Pancreas (tissue), 10 donors: ENCODE measurements around the gene TOP1. TPM values are rescaled to one million over a fixed set of nuclear protein-coding genes. Genes with fewer than 3 reads are reported as not detected.

Experiments used
- ATAC-seq, 4 donors: fragments of 200-7000 bp; cut with Tn5 transposase; one replicate each; pipeline versions ENCODE4 v1.8.0 to v1.9.1; 2020; ENCODE audit warnings: mild to moderate bottlenecking in 4 of 4, moderate library complexity in 4 of 4
- DNase-seq, 6 donors: peaks; one replicate each; pipeline ENCODE4 v3.0.0-alpha.2; 2020
- FAIRE-seq: peaks from 2 replicates; lab custom pipeline; 2012; peaks lifted over from hg19 to GRCh38; lab: Jason Lieb, UNC
- H3K27ac ChIP-seq, 4 donors: fragments of 200-600 bp; sonication (generic); 1 replicate in 3 of 4; 2 replicates in 1 of 4; pipeline versions ENCODE4 v1.5.0 to v1.8.0; 2020
- H3K27me3 ChIP-seq, 4 donors: fragments of 200-600 bp; one replicate each; pipeline ENCODE4 v1.8.0; 2021
- H3K36me3 ChIP-seq, 3 donors: fragments of 200-600 bp; sonication (generic) in 1 of 3; one replicate each; pipeline versions ENCODE4 v1.5.0 to v1.8.0; 2020 to 2021
- H3K4me1 ChIP-seq, 3 donors: fragments of 200-600 bp; one replicate each; pipeline ENCODE4 v1.8.0; 2021
- H3K4me3 ChIP-seq, 4 donors: fragments of 200-600 bp; sonication (generic) in 2 of 4; one replicate each; pipeline versions ENCODE4 v1.5.0 to v1.8.0; 2020 to 2021
- H3K9me3 ChIP-seq, 4 donors: fragments of 200-600 bp; one replicate each; pipeline ENCODE4 v1.8.0; 2021
- WGBS, 2 donors: extraction: QIAGEN DNeasy Blood & Tissue Kit; methylation state at CpG; one replicate each; pipeline ENCODE4 v1.1.7; 2013; 5-methylcytosine and 5-hydroxymethylcytosine counted together
- intact Hi-C, 3 donors: fragments of 100-400 bp; cut with DNase I; formaldehyde crosslinking; loops; one replicate each; pipeline versions ENCODE4 v1.11.1 to v1.14.2; 2022
- polyA plus RNA-seq, 2 donors: library from polyadenylated mRNA; stranded (reverse); fragments of 200-250 nt; gene quantifications; one replicate each; pipeline ENCODE4 v1.2.3, GENCODE V29; 2013
- total RNA-seq, 6 donors: library from RNA; stranded (reverse); fragmentation: NEBNext Ultra II Directional in 4 of 6; extraction: Animal tissue kit (Norgen Biotek cat#: 25700) in 4 of 6; gene quantifications; one replicate each; pipeline versions ENCODE4 v1.2.1 to v1.2.4, GENCODE V29; 2021 to 2023
- TF ChIP-seq, protein P1 (sequence below), 4 donors: fragments of 200-600 bp; sonication (generic) in 3 of 4; IDR thresholded peaks; one replicate each; pipeline versions ENCODE4 v1.5.0 to v1.8.0; 2021; ENCODE audit warnings: antibody characterized with exemption in 4 of 4
- donor health status: healthy with polysubstance abuse.
- donor health status: DM: no; HTN: no; CAD: no; lungs with moderate emphysema.
- donor health status: DM: no; HTN: no; CAD: no.
- donor health status: control.
- donor health status: control.
- donor health status: Bipolar disorder and iron deficiency.
- donor health status: DM: yes; HTN: yes; CAD: no.
- donor health status: DM: no; HTN: no; CAD: no.
- donor health status: DM: no; HTN: no; CAD: no.
- donor health status: DM: yes; HTN: yes; CAD: no.

TOP1 gene
- total and polyA plus RNA-seq, 8 donors: 9.6 to 25.6 (median 16.2) TPM

DNA sequence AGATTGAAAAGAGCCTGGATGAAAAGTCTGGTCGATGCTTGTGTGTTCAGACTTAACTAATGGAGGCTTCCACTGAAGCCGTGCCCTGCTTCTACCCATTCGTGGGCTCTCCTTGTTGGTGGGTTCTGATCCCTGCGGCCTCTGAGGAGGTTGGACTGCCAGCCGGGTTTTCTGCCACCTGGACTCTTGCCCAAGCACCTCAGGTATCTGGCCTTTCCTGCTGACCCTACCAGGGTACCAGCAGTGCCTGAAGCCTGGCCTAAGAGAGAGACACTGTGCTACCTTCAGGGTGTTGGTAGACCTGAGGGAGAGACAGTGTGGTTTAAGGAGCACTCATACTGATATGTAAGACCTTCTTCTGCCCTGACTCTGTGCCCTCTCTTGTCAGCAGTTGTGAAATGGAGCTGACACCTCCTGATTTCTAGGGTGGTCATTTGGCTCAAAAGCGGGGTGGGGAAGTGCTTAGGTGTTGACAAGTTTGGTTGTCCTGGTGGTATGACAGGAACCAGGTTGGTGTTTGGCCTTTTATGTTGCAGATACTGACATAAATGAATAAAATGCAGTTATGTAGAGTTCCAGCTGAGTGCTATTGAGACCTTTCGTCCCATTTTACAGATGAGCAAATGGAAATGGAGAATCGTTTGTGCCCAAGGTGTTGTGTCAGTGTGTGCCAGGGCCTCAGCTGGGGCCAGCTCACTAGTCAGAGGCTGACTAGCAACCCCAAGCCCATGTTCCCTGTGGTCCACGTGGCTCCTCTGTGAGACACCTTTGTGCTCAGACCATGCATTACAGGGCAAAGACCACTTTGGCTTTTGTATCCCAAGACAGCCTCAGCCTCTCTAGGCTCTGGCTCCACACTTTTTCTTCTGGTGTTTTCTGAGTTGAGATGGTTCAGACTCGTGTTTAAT is 111.9 kb downstream of the TOP1 start:
- no peaks in the 10 kb centered on the region for H3K9me3 ChIP-seq
- H3K4me3 ChIP-seq: no peak overlapping the region
- ATAC-seq (no peak), DNase-seq (no peak), FAIRE-seq (no peak)
- WGBS, 2 donors: 59 to 64% methylated on average over 10 of the region's 10 CpGs
- intact Hi-C loops: no loop called here
- TF ChIP-seq, protein P1, sequence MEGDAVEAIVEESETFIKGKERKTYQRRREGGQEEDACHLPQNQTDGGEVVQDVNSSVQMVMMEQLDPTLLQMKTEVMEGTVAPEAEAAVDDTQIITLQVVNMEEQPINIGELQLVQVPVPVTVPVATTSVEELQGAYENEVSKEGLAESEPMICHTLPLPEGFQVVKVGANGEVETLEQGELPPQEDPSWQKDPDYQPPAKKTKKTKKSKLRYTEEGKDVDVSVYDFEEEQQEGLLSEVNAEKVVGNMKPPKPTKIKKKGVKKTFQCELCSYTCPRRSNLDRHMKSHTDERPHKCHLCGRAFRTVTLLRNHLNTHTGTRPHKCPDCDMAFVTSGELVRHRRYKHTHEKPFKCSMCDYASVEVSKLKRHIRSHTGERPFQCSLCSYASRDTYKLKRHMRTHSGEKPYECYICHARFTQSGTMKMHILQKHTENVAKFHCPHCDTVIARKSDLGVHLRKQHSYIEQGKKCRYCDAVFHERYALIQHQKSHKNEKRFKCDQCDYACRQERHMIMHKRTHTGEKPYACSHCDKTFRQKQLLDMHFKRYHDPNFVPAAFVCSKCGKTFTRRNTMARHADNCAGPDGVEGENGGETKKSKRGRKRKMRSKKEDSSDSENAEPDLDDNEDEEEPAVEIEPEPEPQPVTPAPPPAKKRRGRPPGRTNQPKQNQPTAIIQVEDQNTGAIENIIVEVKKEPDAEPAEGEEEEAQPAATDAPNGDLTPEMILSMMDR (IDR thresholded peaks at IDR 0.05): no peak
- no peaks in the 10 kb centered on the region for H3K36me3 ChIP-seq
- H3K27me3 ChIP-seq: no peaks in the 10 kb centered on the region
- H3K27ac ChIP-seq: no peak overlapping the region
- peaks cover 0 to 3% (median 0%) of the 10 kb centered on the region in 3 donors for H3K4me1 ChIP-seq

DNA sequence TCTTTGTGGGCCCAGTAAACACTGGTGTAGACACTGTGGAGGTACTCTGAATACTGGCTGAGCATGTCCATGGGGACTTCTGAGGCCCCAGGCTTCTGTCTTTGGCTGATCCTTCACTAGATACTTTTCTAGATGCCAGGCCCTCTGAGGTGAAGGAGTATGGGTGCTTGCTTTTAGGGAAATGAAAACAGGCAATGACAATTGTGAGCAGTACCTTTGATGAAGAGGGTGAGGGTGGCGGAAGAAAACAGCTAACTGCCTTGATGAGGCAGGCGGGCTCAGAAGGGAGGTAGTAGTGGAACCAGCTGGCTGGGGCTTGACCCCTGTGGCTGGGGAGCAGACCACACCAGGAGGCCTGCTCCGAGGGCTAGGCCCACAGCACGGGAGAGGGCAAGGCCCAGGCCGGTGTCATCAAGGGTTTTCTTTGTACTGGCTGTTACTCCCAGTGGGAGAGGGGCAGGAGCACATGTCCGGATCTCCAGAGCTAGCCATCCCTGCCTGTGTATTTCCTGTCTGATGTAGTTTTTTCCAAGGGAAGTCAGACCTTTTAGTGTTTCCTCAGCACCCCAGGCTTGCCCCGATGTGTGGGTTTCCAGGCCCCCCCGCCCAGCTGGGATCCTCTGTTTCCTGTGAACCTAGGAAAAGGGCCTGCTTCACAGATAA is 112.7 kb downstream of the TOP1 start:
- FAIRE-seq (no peak), ATAC-seq (no peak), DNase-seq (no peak)
- TF ChIP-seq, protein P1 (IDR thresholded peaks at IDR 0.05): no peak
- Histone ChIP-seq H3K36me3 (no peaks in the 10 kb centered on the region), H3K4me1 (peaks cover 0 to 3% (median 0%) of the 10 kb centered on the region in 3 donors), H3K9me3 (no peaks in the 10 kb centered on the region), H3K27ac (no peak overlapping the region), H3K27me3 (no peaks in the 10 kb centered on the region), H3K4me3 (no peak overlapping the region)
- intact Hi-C loops: no loop called here
- 78 to 80% methylated on average over 8 of the region's 8 CpGs for WGBS, 2 donors

DNA sequence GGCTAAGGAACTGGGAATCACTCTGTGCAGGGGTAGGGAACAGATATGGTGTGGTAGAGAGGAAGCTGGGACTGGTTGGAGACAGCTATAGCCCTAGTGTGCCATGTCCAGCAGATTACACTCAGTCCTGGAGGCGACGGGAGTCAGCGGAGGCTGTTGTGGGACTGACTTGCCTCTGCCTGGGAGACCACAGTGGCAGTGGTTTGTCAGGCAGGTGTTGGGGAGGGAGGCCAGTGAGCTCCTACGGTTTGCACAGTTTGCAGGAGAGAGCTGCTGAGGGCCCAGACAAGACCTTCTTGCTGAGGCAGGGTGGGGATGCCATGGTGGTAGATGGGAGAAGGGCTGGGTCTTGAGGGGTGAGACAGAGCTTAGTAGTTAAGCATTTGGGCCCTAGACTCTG is 113.6 kb downstream of the TOP1 start:
- Histone ChIP-seq H3K36me3 (no peaks in the 10 kb centered on the region), H3K27me3 (no peaks in the 10 kb centered on the region), H3K9me3 (no peaks in the 10 kb centered on the region), H3K4me1 (peaks cover 0 to 3% (median 0%) of the 10 kb centered on the region in 3 donors), H3K27ac (no peak overlapping the region), H3K4me3 (no peak overlapping the region)
- TF ChIP-seq, protein P1 (IDR thresholded peaks at IDR 0.05): no peak
- DNase-seq (no peak), ATAC-seq (no peak), FAIRE-seq (no peak)
- intact Hi-C loops: no loop called here
- 79 to 83% methylated on average over 4 of the region's 4 CpGs for WGBS, 2 donors

DNA sequence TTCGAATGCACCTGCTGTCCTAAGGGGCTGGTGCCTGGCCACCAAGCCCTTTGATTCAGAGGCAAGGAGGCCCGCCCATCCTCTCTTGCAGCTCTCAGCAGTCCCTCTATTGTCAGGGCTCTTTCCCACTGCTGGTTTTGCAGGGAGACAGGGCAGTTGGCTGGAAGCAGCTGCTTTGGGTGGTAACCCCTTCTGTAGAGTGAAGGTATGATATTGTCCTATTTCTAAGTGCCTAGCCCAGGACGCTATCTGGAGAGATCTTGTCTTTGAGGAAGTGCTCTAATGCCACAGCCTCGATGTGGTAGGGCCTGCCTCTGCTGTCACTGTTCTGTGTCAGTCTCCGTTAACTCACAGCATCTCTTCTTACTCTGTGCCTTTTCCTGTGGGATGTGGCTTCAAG is 114.3 kb downstream of the TOP1 start:
- FAIRE-seq (no peak), DNase-seq (no peak), ATAC-seq (no peak)
- TF ChIP-seq, protein P1 (IDR thresholded peaks at IDR 0.05): no peak
- Histone ChIP-seq H3K36me3 (no peaks in the 10 kb centered on the region), H3K4me1 (peaks cover 0 to 3% (median 0%) of the 10 kb centered on the region in 3 donors), H3K9me3 (no peaks in the 10 kb centered on the region), H3K4me3 (no peak overlapping the region), H3K27ac (no peak overlapping the region), H3K27me3 (no peaks in the 10 kb centered on the region)
- WGBS, 2 donors: 69% methylated on average over 5 of the region's 5 CpGs
- intact Hi-C loops: no loop called here
